Endothelial cell of umbilical vein (primary cell): Measurements from ENCODE around the gene EFS. TPM values are rescaled to one million over a fixed set of nuclear protein-coding genes. Genes with fewer than 3 reads are reported as not detected.

Experiments
- BruUV-seq: library from RNA; stranded (reverse); fragments of 400-500 nt; replicated peaks from 2 replicates; lab custom pipeline; 2021; lab: Mats Ljungman, UMichigan
- CTCF ChIA-PET: fragments of 300-600, 350-600 bp; sonication (Branson Sonifier 250); formaldehyde crosslinking; loops from one replicate; lab custom pipeline; 2021; ENCODE audit warnings: antibody characterized with exemption, inconsistent platforms; lab: Charles Lee
- POLR2A ChIA-PET: fragments of 300-600, 350-600 bp; sonication (Branson Sonifier 250); formaldehyde crosslinking; loops from one replicate; lab custom pipeline; 2021; ENCODE audit warnings: antibody characterized with exemption, inconsistent platforms; lab: Charles Lee
- DNase-seq: peaks from one replicate; pipeline ENCODE4 v3.0.0-alpha.2; 2011; ENCODE audit warnings: low read depth, low spot score
- FAIRE-seq: peaks from 2 replicates; lab custom pipeline; 2011; peaks lifted over from hg19 to GRCh38; lab: Jason Lieb, UNC
- H2AFZ ChIP-seq: 2 replicates; pipeline ENCODE4 v1.6.0; 2012; ENCODE audit warnings: low read depth, low read length, control low read depth, inconsistent platforms
- H3K27ac ChIP-seq: 2 replicates; pipeline ENCODE4 v1.5.1; 2011; ENCODE audit warnings: low read depth, mild to moderate bottlenecking, control low read depth, low read length, moderate library complexity; ENCODE audit not compliant: insufficient read depth
- H3K27me3 ChIP-seq, 2 experiments: 2 replicates each; pipeline versions ENCODE4 v1.6.0 to v1.6.1; 2011; ENCODE audit warnings: low read length in 2 of 2, mixed read lengths in 1 of 2; ENCODE audit not compliant: control insufficient read depth in 2 of 2, insufficient read depth in 2 of 2
- H3K36me3 ChIP-seq, 2 experiments: 2 replicates in 1 of 2; 3 replicates in 1 of 2; pipeline ENCODE4 v1.5.1; 2011; ENCODE audit warnings: low read length in 2 of 2, mild to moderate bottlenecking in 1 of 2, moderate library complexity in 1 of 2; ENCODE audit not compliant: control insufficient read depth in 2 of 2, insufficient read depth in 2 of 2; ENCODE audit errors: extremely low read depth in 1 of 2
- H3K4me1 ChIP-seq: 3 replicates; pipeline ENCODE4 v1.5.1; 2011; ENCODE audit warnings: mild to moderate bottlenecking, low read length; ENCODE audit not compliant: control insufficient read depth, insufficient read depth; ENCODE audit errors: extremely low read depth
- H3K4me2 ChIP-seq: 2 replicates; pipeline ENCODE4 v1.6.1; 2011; ENCODE audit warnings: low read length, control low read depth, mixed read lengths; ENCODE audit not compliant: insufficient read depth
- H3K4me3 ChIP-seq, 3 experiments: fragments of 200-600 bp in 1 of 3; sonication (generic), shearing (Covaris generic) in 1 of 3; replicated peaks in 1 of 3; 2 replicates each; pipeline ENCODE4 v1.5.1; 2011 to 2016; ENCODE audit warnings: control low read depth in 3 of 3, low read length in 3 of 3, mild to moderate bottlenecking in 2 of 3, inconsistent platforms in 1 of 3, low read depth in 1 of 3, moderate library complexity in 1 of 3; ENCODE audit not compliant: insufficient read depth in 1 of 3
- H3K79me2 ChIP-seq: 2 replicates; pipeline ENCODE4 v1.6.0; 2012; ENCODE audit warnings: low read length, inconsistent platforms; ENCODE audit not compliant: control insufficient read depth, insufficient read depth
- H3K9ac ChIP-seq: replicated peaks from 2 replicates; pipeline ENCODE3; 2011; ENCODE audit warnings: low read length, control low read depth; ENCODE audit not compliant: insufficient read depth; ENCODE audit errors: extremely low read depth
- H3K9me1 ChIP-seq: replicated peaks from 3 replicates; pipeline ENCODE4 v1.6.0; 2011; ENCODE audit warnings: mild to moderate bottlenecking, low read length; ENCODE audit not compliant: control insufficient read depth, insufficient read depth; ENCODE audit errors: extremely low read depth
- H3K9me3 ChIP-seq: replicated peaks from 2 replicates; pipeline ENCODE4 v1.5.1; 2012; ENCODE audit warnings: low read length, inconsistent platforms; ENCODE audit not compliant: control insufficient read depth, insufficient read depth
- H4K20me1 ChIP-seq: replicated peaks from 2 replicates; pipeline ENCODE3; 2011; ENCODE audit warnings: mild to moderate bottlenecking, low read length; ENCODE audit not compliant: control insufficient read depth, insufficient read depth; ENCODE audit errors: extremely low read depth
- CTCF ChIP-seq, 2 donors: IDR thresholded peaks; 1 replicate in 1 of 2; 2 replicates in 1 of 2; pipeline ENCODE4 v1.5.1; 2011; ENCODE audit warnings: low read length in 2 of 2, mild to moderate bottlenecking in 2 of 2, moderate library complexity in 2 of 2, control low read depth in 1 of 2, inconsistent platforms in 1 of 2, low read depth in 1 of 2; ENCODE audit not compliant: insufficient read depth in 1 of 2; ENCODE audit errors: extremely low read depth in 1 of 2
- EZH2 ChIP-seq: IDR thresholded peaks from 2 replicates; pipeline ENCODE4 v1.6.1; 2012; ENCODE audit warnings: borderline replicate concordance, low read depth, mild to moderate bottlenecking, moderate library complexity, low read length, inconsistent platforms; ENCODE audit not compliant: severe bottlenecking
- FOS ChIP-seq: IDR thresholded peaks from 2 replicates; pipeline ENCODE4 v1.6.1; 2011; ENCODE audit warnings: mild to moderate bottlenecking, low read length, moderate library complexity, borderline replicate concordance; ENCODE audit not compliant: insufficient read depth
- GATA2 ChIP-seq: IDR thresholded peaks from 2 replicates; pipeline ENCODE4 v1.7.0; 2011; ENCODE audit warnings: low read depth, mild to moderate bottlenecking, moderate library complexity, mixed read lengths, low read length; ENCODE audit not compliant: insufficient read length, insufficient read depth
- JUN ChIP-seq: IDR thresholded peaks from 2 replicates; pipeline ENCODE4 v1.6.1; 2011; ENCODE audit warnings: borderline replicate concordance, low read depth; ENCODE audit not compliant: insufficient read length, insufficient read depth
- MAX ChIP-seq: IDR thresholded peaks from 2 replicates; pipeline ENCODE4 v1.6.1; 2011; ENCODE audit not compliant: insufficient read depth, insufficient read length
- MYC ChIP-seq: IDR thresholded peaks from one replicate; pipeline ENCODE4 v1.6.1; 2011; ENCODE audit warnings: mild to moderate bottlenecking, low read depth, low read length
- POLR2A ChIP-seq: IDR thresholded peaks from 2 replicates; pipeline ENCODE4 v1.6.1; 2012; ENCODE audit warnings: low read depth, mild to moderate bottlenecking, control low read depth, low read length
- POLR2AphosphoS5 ChIP-seq: IDR thresholded peaks from 2 replicates; pipeline ENCODE4 v1.6.1; 2012; ENCODE audit warnings: low read depth, mild to moderate bottlenecking, control low read depth, low read length, moderate library complexity; ENCODE audit not compliant: insufficient read depth
- dilution Hi-C: fragments of 300-500 bp; cut with MboI; formaldehyde crosslinking; loops from one replicate; pipeline ENCODE4 v1.15.0; 2019; ENCODE audit warnings: low sequenced_read_pairs; ENCODE audit not compliant: extremely low pct_ligation_motif_present
- intact Hi-C: fragments of 100-400 bp; cut with micrococcal nuclease; formaldehyde crosslinking; loops from one replicate; pipeline ENCODE4 v1.10.0; 2022
- polyA plus RNA-seq, 4 experiments: library from polyadenylated mRNA; depleted of rRNA in 3 of 4; stranded (reverse) in 3 of 4; unstranded in 1 of 4; fragments of >200 nt; gene quantifications; 2 replicates each; pipeline versions ENCODE4 v1.2.1 to v1.2.3, GENCODE V29; 2011 to 2012; ENCODE audit warnings: missing spikeins in 1 of 4
- total RNA-seq: library from RNA; stranded (reverse); gene quantifications from 2 replicates; pipeline ENCODE4 v1.2.3, GENCODE V29; 2021

Gene EFS
- total and polyA plus RNA-seq, 2 donors (not counting 3 experiments of a cell fraction or from before 2014, with no cell fraction given) = 0.03 to 0.13 TPM

GRCh38 chr14:23371865-23372264 lies 6.9 kb upstream of the EFS start:
- no peaks in the 10 kb centered on the region for H3K36me3 ChIP-seq
- no peaks in the 10 kb centered on the region for H3K79me2 ChIP-seq
- H2AFZ ChIP-seq = no peak overlapping the region
- FAIRE-seq (no peak), DNase-seq (no peak)
- no peak overlapping the region for H3K4me3 ChIP-seq
- H3K9me3 ChIP-seq = no peaks in the 10 kb centered on the region
- ChIA-PET POLR2A (no interaction called here), CTCF (no interaction called here)
- no TSS peak for BruUV-seq
- TF ChIP-seq GATA2 = no peak
- TF ChIP-seq MAX = no peak
- no peak for TF ChIP-seq EZH2
- no peak for TF ChIP-seq POLR2A
- no peak for TF ChIP-seq MYC
- TF ChIP-seq CTCF (IDR thresholded peaks at IDR 0.05; ENCODE audit: extremely low read depth in 1 of 2, insufficient read depth in 1 of 2, low read depth in 1 of 2, low read length in 2 of 2) = no peak
- no peak for TF ChIP-seq JUN
- TF ChIP-seq FOS = no peak
- TF ChIP-seq POLR2AphosphoS5 = no peak
- peaks cover 13 to 18% of the 10 kb centered on the region in 2 experiments for H3K27me3 ChIP-seq
- H3K9ac ChIP-seq = no peak overlapping the region
- no peaks in the 10 kb centered on the region for H3K4me1 ChIP-seq
- no peak overlapping the region for H3K27ac ChIP-seq
- no peaks in the 10 kb centered on the region for H4K20me1 ChIP-seq
- intact Hi-C loops (no loop called here), dilution Hi-C loops (no loop called here)
- H3K4me2 ChIP-seq = no peak overlapping the region
- H3K9me1 ChIP-seq = no peaks in the 10 kb centered on the region
